T-helper 1 cell (primary cell): ENCODE measurements around the gene CMC2.
A peak's percentile ranks its signal among the peaks of the same experiment; 100 is the strongest.

ENCODE experiments used
- DNase-seq, 5 donors: peaks; one replicate each; pipeline ENCODE4 v3.0.0-alpha.2; 2012 to 2020

CMC2 gene

GRCh38 chr16:80972611-80973010 lies 34.1 kb downstream of the CMC2 start:
- no peak for DNase-seq

DNA sequence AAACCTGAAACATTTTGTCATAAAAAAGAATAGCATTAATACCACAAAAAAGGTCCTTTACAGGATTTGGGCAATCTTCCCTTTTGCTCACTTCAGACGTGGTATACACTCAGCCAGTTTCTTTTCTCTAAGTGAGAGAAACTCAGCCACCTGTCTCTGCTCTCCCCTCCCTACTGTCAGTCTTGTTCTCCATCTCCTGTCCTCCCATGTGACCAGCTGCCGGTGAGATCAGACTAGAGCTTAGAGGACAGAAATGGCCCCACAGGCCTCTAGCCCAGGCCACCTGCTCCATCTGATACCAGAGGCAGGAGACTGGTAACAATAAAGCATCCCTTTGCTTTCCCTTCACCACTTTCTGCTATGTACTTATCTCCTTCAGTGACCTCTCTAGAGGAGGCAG lies 34.9 kb downstream of the CMC2 start:
- DNase-seq: no peak

- DNase-seq: no peak
These were observed 37.6 kb downstream of the CMC2 start for GRCh38 chr16:80969114-80969484.

- DNase-seq: no peak
These were observed 38.1 kb downstream of the CMC2 start for GRCh38 chr16:80968386-80969113.

- no peak for DNase-seq
These were observed 40.1 kb downstream of the CMC2 start for GRCh38 chr16:80966617-80967016.

GRCh38 chr16:80964351-80964750 lies 42.3 kb downstream of the CMC2 start:
- no peak for DNase-seq

DNA sequence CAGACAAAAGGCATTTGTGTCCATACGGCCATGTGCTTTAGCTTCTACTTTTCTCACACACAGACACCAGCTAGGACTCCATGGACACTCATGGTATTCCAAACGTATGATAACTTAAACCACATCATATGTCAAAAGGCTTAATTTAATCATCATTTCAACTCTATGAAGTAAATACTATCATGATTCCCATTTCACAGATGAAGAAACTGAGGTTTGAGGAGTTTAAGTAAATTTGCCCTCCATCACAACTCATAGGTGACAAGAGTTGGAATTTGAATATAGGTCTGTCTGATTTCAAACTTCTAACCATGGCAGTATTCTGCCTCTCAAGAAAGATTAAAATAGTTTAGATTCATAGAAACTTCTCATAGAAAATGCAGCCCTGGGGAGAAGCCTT lies 43.8 kb downstream of the CMC2 start:
- DNase-seq: no peak

- DNase-seq: no peak
These were observed 48.4 kb downstream of the CMC2 start for GRCh38 chr16:80958284-80958683.

- DNase-seq: no peak
These were observed 51.7 kb downstream of the CMC2 start for GRCh38 chr16:80954985-80955384.

GRCh38 chr16:80948886-80949493 lies 57.7 kb downstream of the CMC2 start:
- peak in 1 of 5 donors; percentile 30 for DNase-seq

DNA sequence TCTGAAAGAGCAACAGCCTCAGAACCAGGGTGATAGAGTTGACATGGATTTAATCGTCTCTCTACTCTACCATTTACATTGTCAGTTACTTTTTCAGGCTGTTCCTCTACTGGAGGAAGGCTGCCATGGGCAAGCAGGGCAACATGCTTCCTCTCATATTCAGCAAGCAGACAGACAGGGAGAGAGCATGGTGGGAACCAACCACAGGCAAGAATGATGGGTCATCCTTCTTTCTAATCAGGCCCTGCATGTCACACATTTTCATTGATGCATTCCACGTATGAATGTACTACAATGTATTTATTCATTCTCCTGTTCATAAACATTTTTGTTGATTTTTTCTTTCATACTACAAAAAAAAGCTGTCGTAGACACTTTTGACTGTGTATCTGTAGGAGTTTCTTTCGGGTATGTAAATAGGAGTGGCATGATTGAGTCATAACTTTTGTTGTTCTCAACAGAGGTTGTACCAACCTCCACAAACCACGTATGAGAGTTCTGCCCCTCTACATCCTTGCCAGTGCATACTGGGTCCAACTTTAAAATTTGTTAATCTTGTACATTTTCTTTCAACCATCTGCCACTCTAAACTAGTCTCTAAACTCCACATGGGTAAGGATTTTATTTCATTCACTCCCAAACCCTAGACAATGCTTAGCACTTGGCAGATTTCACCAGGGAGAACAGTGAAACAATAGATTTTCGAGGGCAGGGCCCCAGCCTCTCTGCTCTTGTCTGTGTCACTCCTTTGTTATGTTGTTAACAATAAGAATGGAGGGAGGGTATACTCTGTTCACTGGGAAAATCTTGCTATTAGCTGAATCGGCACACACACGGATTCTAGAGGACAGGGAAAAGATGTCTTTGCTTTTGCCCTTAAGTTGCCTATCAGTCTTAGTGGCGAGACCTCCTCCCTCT lies 58.7 kb downstream of the CMC2 start:
- DNase-seq: peak in 1 of 5 donors; percentile 24

GRCh38 chr16:80947239-80947638 lies 59.4 kb downstream of the CMC2 start:
- DNase-seq: no peak

GRCh38 chr16:80946481-80946880 lies 60.2 kb downstream of the CMC2 start:
- DNase-seq: no peak

DNA sequence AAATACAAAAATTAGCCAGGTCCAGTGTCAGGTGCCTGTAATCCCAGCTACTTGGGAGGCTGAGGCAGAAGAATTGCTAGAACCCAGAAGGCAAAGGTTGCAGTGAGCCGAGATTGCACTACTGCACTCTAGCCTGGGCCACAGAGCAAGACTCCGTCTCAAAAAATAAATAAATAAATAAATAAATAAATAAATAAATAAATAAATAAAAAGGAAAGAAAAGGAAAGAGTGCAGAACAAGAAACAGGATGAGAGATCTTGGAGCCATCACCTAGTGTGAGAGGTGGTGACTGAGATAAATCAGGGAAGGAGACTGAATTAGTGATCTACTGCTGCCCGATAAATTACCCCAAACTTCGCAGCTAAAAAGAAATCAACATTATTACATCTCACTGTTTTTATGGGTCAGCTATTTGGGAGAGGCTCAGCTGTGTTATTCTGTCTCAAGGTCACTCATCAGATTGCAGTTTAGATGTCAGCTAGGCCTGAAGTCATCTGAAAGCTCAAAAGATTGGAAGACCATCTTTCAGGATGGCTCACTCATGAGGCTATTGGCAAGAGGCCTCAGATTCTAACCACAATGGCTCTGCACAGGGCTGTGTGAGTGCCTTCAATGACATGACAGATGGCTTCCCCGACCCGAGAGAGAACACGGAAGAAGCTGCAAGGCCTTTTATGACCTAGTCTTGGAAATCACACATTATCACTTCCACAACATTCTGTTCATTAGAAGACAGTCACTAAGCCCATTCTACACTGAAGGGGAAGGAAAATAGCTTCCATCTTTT lies 66.4 kb downstream of the CMC2 start:
- no peak for DNase-seq

GRCh38 chr16:80938879-80939260 lies 67.8 kb downstream of the CMC2 start:
- no peak for DNase-seq

DNA sequence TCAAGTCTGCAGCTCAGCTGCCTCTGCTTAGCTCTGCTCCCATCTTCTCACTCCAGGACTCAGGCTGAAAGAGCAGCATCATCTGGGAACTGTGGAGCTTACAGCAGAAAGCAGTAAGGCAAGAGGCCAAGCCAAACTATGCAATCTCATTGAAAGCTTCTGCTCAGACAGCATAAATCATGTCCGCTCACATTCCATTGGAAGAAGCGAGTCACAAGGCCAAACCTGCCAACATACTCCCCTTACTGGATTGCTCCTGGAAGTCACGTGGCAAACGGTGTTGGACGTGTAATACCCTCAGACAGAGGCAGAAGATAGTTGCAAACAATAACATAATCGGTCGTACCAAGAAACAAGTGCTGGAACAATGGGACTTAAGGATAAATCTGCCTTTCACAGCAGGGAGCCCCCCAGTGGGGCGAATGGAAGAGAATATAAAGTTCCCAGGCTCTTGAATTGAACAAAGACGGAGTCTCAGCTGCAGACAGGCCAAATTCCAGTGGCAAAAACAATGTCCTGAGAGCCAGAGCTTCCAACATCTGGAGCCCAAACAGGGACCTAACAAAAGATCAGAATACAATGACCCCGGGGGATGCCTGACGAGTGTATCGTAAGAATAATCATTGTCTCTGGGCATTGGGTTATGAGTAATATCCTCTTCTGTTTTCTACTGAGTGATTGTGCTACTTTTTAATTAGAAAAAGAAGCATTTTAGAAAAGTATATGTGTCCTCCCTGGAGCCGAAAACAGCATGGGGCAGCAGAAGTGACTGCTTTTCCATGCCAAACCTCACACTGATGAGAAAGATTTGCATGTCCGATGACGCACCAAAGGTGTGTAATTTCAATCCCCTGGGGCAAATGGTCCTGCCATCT lies 68.4 kb downstream of the CMC2 start:
- DNase-seq: no peak

DNA sequence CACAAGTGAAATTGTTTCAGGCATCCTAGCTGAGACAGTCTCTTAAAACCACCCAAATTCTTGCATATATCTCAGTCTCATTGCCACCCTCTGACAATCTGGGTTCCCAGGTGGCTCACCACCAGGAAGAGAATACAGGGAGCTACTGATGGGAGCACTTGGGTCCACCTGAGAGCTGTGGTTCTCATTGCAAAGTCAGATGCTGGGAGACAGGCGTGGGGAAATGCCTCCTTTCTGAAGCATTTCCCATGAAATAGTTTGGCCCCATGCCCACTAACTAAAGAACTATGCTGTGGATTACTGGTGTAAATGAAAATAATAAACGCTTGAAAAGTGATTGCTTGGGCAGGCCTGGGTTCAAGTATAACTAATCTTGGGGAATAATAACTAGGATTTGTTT lies 70.3 kb downstream of the CMC2 start:
- DNase-seq: no peak

- DNase-seq: no peak
These were observed 71.0 kb downstream of the CMC2 start for GRCh38 chr16:80935691-80936090.

DNA sequence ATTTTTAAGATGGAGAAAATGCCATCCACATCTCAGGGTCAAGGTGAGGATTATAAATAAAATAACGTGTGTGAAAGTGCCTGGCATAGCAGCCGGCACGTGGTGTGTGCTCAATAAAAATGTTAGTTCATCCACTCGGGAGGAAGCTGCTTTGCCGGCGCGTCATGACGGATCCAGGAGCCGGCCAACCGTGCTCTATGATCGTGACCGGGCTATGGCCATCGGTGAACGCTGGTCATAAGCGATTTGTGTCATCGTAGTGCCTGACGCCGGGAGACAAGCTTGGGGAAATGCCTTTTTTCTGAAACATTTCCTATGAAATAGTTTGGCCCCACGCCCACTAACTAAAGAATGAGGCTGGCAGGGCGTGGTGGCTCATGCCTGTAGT lies 74.0 kb downstream of the CMC2 start:
- no peak for DNase-seq

DNA sequence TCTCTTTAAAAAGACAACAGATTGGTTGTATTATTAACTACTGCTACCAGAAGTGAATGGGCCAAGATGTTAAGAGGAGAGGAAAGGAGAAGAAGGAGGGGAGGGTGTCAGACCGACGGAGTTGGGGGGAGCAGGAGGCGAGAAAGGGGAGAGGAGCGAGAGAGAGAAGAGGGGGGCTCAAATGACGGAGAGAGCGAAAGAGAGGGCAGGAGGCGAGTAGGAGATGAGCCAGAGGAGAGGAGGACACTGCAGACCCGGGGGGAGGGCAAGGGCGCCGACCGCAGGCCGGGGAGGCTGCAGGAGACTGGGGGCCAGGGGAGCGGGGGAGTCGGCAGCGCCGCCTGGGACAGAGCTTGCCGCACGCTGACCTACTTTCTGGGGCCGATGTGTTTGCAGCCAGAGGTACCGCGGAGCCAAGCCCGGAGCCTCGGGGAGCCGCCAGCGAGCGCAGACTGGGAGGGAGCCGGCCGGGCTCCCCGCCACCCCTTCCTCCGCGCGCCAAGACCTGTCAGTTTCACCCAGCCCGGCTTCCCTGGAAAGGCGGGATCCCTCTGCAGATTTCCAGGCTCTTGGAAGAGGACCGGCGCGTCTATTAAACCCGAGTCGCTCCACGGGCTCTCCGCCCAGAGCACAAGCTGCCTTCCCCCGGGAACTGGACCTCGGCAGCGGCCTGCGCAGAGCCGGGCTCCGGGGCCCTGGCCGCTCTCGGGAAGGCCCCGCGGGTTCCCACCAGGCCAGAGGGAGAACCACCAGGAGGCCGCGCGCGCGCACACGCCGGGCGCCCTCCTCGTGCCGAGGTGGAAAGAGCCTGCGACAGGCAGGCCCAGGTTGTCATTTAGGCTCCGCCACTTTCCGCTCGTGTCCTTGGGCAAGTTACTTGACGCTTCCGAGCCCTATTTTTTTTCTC lies 74.6 kb downstream of the CMC2 start:
- no peak for DNase-seq
